IgD-negative memory B cell (primary cell): ENCODE measurements around the gene SLC38A3. TPM values are rescaled to one million over a fixed set of nuclear protein-coding genes. Genes with fewer than 3 reads are reported as not detected.
"Not testable (repeated sequence)": the region's sequence is repeated elsewhere in the genome, so short reads cannot be mapped to it uniquely, and the experiment has no call there.

Source experiments
- H3K27ac Mint-ChIP-seq, 3 donors: one replicate each; pipeline ENCODE4 v1.8.0; 2020 to 2022; ENCODE audit warnings: mild to moderate bottlenecking in 3 of 3, mixed read lengths in 3 of 3, moderate library complexity in 1 of 3
- H3K27me3 Mint-ChIP-seq: one replicate; pipeline ENCODE4 v1.8.0; 2021; ENCODE audit warnings: mixed read lengths
- H3K36me3 Mint-ChIP-seq: one replicate; pipeline ENCODE4 v1.8.0; 2020; ENCODE audit warnings: mild to moderate bottlenecking, mixed read lengths
- H3K4me1 Mint-ChIP-seq, 3 donors: one replicate each; pipeline ENCODE4 v1.8.0; 2020 to 2022; ENCODE audit warnings: mixed read lengths in 3 of 3, mild to moderate bottlenecking in 1 of 3
- H3K4me3 Mint-ChIP-seq, 4 donors: one replicate each; pipeline ENCODE4 v1.8.0; 2020 to 2022; ENCODE audit warnings: mild to moderate bottlenecking in 4 of 4, mixed read lengths in 4 of 4, moderate library complexity in 3 of 4
- H3K9me3 Mint-ChIP-seq, 3 donors: one replicate each; pipeline ENCODE4 v1.8.0; 2020 to 2021; ENCODE audit warnings: mixed read lengths in 3 of 3, mild to moderate bottlenecking in 1 of 3
- polyA plus RNA-seq: library from polyadenylated mRNA; unstranded; fragments of 300-500 nt; fragmentation: Illumina TruSeq; gene quantifications from one replicate; pipeline ENCODE4 v1.2.3, GENCODE V29; 2021

SLC38A3 gene
- polyA plus RNA-seq, 1 donor from 2014 or later = not detected

DNA sequence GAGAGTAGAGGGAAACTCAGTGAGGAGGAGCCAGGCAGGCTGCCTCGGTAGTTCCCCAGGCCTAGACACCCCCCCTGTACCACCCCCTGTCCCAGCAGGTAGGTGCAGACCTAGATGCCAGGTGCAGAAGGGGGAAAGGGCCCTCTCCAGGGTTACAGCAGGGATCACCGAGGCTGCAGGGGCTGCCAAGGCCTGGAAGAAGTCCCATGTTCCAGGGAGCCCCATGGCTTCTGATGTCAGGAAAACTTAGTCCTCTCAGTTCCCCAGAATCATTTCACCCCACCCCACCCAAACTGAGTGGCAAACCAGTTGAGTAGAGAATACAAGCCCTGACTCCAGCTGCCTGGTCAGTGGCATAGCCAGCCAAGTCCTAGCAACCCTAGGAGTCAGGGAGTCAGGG lies 56.4 kb downstream of the SLC38A3 start:
- Mint-ChIP-seq H3K4me3 (no peak overlapping the region), H3K4me1 (peaks cover 0 to 3% (median 3%) of the 10 kb centered on the region in 3 donors), H3K9me3 (no peaks in the 10 kb centered on the region), H3K27ac (no peak overlapping the region), H3K27me3 (no peaks in the 10 kb centered on the region), H3K36me3 (no peaks in the 10 kb centered on the region)

DNA sequence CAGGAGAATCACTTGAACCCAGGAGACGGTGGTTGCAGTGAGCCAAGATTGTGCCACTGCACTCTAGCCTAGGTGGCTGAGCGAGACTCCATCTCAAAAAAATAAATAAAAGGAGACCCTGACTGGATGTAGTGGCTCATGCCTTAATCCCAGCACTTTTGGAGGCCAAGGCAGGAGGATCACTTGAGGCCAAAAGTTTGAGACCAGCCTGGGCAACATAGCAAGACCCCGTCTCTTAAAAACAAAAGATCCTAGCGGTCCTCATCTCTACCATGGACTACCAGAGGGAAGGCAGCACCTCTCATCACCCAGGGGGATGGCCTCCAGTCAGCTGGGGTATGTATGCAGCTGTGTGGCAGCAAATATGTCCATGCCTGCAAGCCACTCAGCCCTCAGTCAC lies 57.1 kb downstream of the SLC38A3 start:
- H3K27ac Mint-ChIP-seq = peak overlapping the region in 1 of 3 donors; percentile 28
- not testable (repeated sequence) for H3K9me3 Mint-ChIP-seq, H3K4me3 Mint-ChIP-seq, H3K27me3 Mint-ChIP-seq, H3K4me1 Mint-ChIP-seq, H3K36me3 Mint-ChIP-seq

DNA sequence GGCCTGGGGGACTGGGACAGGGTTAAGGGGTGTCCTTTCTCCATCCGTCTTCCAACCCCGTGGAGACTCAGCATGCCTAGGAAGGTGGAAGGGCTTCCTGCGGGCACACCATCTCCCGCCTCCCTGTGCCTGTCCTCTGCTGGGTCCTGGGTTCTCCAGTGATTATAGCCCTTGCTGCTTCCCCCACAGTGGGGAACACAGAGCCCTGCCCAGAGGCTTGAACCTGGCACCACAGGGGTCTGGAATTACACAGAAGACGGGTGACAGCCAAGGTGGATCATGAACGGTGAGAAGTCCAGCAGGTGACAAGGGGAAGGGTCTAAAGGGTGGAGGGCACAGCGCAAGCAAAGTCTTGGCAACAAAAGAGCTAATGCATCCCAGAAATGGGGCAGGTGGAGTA lies 57.7 kb downstream of the SLC38A3 start:
- no peak overlapping the region for H3K4me3 Mint-ChIP-seq
- H3K4me1 Mint-ChIP-seq = peaks cover 0 to 3% (median 3%) of the 10 kb centered on the region in 3 donors
- peak overlapping the region in 1 of 3 donors; percentile 28 for H3K27ac Mint-ChIP-seq
- H3K27me3 Mint-ChIP-seq = peaks cover under 1% of the 10 kb centered on the region
- H3K36me3 Mint-ChIP-seq = no peaks in the 10 kb centered on the region
- H3K9me3 Mint-ChIP-seq = no peaks in the 10 kb centered on the region

DNA sequence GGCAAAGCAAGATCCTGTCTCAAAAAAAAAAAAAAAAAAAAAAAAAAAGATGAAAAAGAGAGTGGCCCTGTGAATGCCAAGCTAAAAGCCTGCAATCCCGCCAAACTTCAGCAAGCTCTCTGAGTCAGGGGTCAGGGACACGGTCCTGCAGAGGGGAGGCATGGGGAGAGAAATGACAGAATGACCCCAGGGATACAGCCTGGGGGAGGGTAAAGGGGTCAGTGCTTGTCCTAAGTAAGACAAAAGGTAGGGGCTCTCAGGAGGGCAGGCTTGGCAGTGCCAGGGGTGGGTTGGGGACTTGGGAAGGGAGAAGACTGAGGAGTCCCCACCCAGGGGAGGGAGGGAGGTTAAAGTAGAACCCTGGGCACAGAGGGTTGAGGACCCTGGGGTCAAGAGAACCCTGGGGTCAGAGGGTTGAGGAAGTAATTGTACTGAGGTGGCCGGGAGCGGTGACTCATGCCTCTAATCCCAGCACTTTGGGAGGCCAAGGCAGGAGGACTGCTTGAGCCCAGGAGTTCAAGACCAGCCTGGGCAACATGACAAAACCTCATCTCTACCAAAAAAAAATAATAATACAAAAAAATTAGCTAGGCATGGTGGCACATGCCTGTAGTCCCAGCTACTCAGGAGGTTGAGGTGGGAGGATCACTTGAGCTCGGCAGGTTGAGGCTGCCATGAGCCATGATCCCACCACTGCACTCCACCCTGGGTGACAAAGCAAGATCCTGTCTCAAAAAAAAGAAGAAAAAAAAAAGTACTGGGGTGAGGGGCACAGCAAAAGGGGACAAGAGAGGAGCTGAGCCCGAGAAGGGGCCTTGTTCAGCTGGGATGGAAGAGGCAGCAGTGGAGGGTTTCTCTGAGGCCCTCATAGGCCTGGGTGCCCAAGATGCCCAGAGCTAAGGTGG lies 58.7 kb downstream of the SLC38A3 start:
- no peak overlapping the region for H3K4me3 Mint-ChIP-seq
- peaks cover 2% of the 10 kb centered on the region for H3K27me3 Mint-ChIP-seq
- H3K4me1 Mint-ChIP-seq = peaks cover 0 to 3% (median 3%) of the 10 kb centered on the region in 3 donors
- no peaks in the 10 kb centered on the region for H3K9me3 Mint-ChIP-seq
- H3K27ac Mint-ChIP-seq = peak overlapping the region in 1 of 3 donors; percentile 53
- no peaks in the 10 kb centered on the region for H3K36me3 Mint-ChIP-seq

DNA sequence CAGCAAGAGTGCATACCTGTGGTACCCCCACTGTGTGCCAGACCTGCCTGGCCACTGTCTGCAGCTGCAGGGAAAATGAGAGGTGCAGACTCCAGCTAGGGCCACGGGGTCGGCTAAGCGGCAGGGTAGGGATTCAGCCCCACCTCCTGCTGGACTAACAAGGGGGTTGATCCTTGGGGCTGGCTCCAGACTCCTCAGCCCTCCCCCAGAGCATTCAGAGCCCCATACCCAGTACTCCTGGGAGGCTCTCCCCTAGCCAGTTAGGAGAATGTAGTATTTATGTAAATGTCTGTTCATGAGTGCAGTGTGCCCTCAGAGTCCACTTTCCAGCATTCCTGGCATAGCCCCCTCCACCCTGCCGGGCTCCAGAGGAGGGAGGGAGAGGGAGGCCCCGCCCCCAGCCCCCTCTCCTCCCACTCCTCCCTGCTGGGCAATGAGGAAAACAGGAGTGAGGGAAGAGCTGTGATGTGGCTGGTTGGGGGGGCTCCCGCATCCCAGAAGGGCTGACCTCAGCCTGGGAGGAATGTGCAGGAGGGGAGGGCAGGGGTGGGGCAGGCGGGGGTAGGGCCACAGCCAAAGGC lies 59.4 kb downstream of the SLC38A3 start:
- H3K4me3 Mint-ChIP-seq = no peak overlapping the region
- peaks cover 2% of the 10 kb centered on the region for H3K27me3 Mint-ChIP-seq
- H3K36me3 Mint-ChIP-seq = no peaks in the 10 kb centered on the region
- peak overlapping the region in 1 of 3 donors; percentile 53 for H3K27ac Mint-ChIP-seq
- no peaks in the 10 kb centered on the region for H3K9me3 Mint-ChIP-seq
- H3K4me1 Mint-ChIP-seq = peaks cover 0 to 3% (median 3%) of the 10 kb centered on the region in 3 donors

DNA sequence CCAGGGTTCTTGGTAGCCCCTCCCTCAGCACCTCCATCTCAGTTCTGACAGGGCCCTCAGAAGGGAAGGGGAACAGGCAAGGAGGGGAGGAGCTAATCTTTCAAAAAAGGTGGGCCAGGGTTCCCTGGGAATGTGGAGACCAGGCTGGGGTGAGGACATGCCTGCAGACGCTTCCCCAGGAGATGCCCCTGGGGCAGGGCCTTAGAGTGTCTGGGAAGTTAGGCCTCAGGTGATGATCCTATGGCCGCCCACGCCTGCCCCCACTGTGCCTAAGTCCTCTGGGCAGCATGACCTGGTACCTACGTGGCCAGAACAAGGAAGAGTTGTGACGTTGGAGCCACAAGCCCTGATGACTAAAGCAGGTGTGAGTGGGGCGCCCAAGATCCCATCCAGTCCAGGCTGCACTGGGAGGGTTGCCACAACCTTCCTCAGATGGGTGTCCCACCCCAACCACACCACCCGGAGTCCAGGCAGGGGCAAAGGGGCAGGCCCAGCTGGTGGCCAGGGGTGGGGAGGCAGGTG lies 60.0 kb downstream of the SLC38A3 start:
- Mint-ChIP-seq H3K36me3 (no peaks in the 10 kb centered on the region), H3K9me3 (no peaks in the 10 kb centered on the region), H3K27ac (no peak overlapping the region), H3K27me3 (peaks cover 2% of the 10 kb centered on the region), H3K4me3 (no peak overlapping the region), H3K4me1 (no peaks in the 10 kb centered on the region)

DNA sequence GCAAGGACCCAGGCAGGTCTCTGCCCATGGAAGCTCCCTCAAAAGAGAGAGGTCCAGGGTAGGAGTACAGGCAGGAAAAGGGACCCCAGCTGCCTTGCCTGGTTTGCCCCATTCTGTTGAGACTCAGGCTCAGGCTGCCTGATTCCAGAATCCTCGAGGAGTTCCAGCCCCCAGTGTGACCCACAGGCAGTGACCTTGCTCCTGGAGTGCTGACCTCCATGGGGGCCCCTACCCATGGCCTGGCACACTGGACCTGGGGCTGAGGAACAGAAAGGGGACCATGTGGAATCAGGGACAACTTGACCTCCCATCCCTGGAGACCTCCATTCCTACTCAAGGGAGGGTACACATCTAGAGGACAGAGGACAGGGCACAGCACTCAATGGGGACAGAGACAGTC lies 60.5 kb downstream of the SLC38A3 start:
- H3K9me3 Mint-ChIP-seq = no peaks in the 10 kb centered on the region
- peaks cover 2% of the 10 kb centered on the region for H3K27me3 Mint-ChIP-seq
- no peaks in the 10 kb centered on the region for H3K4me1 Mint-ChIP-seq
- peak overlapping the region in 1 of 3 donors; percentile 35 for H3K27ac Mint-ChIP-seq
- no peak overlapping the region for H3K4me3 Mint-ChIP-seq
- no peaks in the 10 kb centered on the region for H3K36me3 Mint-ChIP-seq

DNA sequence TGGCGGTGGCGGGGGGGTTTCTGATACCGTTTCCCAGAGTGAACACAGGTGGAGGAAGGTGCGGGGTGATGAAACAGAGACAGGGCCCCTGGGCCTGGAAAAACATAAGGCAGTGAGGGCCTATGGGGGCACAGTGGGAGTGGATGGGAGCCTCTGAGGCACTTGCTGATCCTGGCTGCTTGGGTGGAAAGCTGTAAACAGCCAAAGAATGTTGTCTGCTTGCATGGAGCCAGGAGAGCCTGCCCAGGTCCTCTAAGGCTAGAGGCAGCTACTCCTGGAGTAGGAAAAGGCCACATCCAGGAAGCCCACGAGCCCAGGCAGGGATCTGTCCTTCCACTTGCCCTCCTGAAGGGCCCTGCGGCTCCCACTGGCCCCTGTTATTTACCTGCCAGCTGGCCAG lies 60.9 kb downstream of the SLC38A3 start:
- Mint-ChIP-seq H3K4me1 (no peaks in the 10 kb centered on the region), H3K27ac (peak overlapping the region in 1 of 3 donors; percentile 35), H3K27me3 (peaks cover 2% of the 10 kb centered on the region), H3K4me3 (no peak overlapping the region), H3K36me3 (no peaks in the 10 kb centered on the region), H3K9me3 (no peaks in the 10 kb centered on the region)

DNA sequence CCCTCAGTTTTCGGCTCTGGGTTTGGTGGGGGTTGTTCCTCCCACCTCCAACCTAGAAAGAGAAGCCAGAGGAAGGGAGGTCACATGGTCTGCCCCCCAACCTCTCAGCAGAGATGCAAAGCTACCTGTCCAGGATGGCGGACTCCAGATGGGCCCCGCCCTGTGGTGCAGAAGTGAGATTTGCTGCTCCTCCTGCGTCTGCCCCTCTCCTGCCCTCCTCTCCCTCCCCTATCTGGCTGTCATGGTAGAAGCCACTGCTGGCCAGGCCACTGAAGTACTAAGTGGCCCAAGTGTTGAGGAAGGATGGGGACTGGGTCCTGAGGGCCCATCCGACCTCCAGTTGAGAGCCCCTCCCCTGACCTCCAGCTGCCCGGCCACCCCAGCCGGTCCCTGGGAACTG lies 61.8 kb downstream of the SLC38A3 start:
- no peaks in the 10 kb centered on the region for H3K9me3 Mint-ChIP-seq

DNA sequence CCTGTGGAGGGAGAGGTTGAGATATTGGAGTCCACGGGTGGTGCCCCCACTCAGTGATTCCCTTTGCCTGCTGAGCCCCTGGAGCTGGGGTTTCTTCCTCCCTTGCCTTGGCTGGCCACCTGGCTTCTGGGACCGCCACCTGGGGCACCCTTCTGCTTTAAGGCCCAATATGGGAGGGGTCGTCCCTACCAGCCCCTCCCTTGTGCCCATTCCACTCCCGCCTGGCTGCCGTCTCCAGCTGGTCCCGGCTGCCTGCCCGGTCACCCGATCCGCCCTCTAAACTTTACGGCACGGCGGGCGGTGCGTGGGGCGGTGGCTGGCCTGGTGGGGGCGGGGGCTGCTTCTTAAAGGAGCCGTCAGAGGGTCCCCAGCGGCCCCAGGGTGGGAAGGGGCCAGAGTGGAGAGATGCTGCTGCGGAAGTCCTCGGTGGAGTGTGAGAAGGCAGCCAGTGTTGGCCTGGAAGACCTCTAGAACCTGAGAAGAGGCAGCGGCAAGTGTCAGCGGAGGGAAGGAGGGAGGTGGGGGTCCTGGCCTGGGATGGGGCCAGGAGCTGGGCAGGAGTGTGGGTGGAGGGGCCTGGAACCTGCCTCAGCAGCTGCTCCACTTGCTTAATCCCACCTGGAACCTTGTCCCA lies 62.3 kb downstream of the SLC38A3 start:
- Mint-ChIP-seq H3K36me3 (no peaks in the 10 kb centered on the region), H3K27ac (no peak overlapping the region), H3K4me3 (no peak overlapping the region), H3K9me3 (no peaks in the 10 kb centered on the region), H3K4me1 (peaks cover 0 to 4% (median 0%) of the 10 kb centered on the region in 3 donors), H3K27me3 (peaks cover 2% of the 10 kb centered on the region)

More for the DNA sequence above, 61.8 kb downstream of the SLC38A3 start:
- peaks cover 0 to 1% (median 0%) of the 10 kb centered on the region in 3 donors for H3K4me1 Mint-ChIP-seq
- H3K27me3 Mint-ChIP-seq = peaks cover 2% of the 10 kb centered on the region
- no peak overlapping the region for H3K27ac Mint-ChIP-seq
- no peak overlapping the region for H3K4me3 Mint-ChIP-seq
- no peaks in the 10 kb centered on the region for H3K36me3 Mint-ChIP-seq

DNA sequence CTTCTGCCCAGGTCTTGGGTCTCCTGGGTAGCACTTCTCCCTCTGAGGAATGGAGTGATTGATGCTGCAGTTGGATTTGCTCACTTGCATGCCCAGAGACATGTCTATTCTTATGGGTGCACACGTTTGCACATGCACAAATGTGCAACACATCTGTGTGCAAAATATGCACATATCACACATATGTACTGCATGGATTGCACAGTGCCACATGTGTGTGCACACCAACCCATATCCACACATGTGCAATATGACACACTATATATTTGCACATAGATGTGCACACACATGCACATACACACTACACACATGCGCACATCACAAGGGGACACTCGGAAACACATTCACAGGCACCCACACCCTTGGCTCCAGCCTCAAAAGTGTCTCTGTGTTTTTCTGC lies 63.2 kb downstream of the SLC38A3 start:
- Mint-ChIP-seq H3K4me3 (no peak overlapping the region), H3K9me3 (no peaks in the 10 kb centered on the region), H3K27me3 (peaks cover 6% of the 10 kb centered on the region), H3K27ac (no peak overlapping the region), H3K4me1 (peaks cover 4 to 10% (median 5%) of the 10 kb centered on the region in 3 donors), H3K36me3 (no peaks in the 10 kb centered on the region)

DNA sequence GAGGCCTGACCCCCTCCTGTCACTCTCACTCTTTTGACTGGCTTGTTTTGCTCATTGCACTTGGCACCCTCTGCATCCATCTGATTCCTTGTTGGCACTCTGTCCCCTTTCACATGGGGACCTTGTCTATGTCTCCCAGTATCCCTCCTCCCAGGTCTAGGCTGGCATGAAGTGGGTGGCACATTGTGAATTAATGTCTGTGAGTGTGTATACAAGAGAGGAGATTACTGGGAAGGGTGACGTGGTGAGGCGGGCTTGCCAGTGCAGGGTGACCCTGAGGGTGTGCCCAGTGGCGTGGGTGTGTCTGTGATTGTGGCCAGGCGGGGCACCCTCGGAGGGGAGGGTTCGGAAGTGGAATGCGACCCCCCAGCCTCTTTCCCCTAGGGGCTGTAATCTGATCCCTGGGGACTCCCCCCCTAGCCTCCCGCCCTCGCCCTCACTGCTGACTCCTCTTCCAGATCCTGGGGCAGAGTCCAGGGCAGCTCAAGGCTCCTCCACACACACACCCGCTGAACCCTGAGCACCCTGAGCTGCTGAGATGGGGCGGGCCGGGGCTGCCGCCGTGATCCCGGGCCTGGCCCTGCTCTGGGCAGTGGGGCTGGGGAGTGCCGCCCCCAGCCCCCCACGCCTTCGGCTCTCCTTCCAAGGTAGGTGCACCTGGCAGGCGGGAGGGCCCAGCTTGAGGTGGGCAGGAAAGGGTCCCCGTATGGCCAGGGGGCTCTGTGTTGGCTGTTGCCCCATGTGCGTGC lies 63.8 kb downstream of the SLC38A3 start, which contains the start of gene SEMA3B:
Gene SEMA3B, plus strand, starts transcription at position 445 of the 749 bp plus-strand sequence. Its CDS starts 94 bp downstream, at position 539.
- H3K4me3 Mint-ChIP-seq = no peak within 1 kb of the TSS
- H3K27me3 Mint-ChIP-seq = peaks cover 8% of the 10 kb centered on the region
- peak within 1 kb of the TSS in 2 of 3 donors; percentile 25 to 61 for H3K27ac Mint-ChIP-seq

DNA sequence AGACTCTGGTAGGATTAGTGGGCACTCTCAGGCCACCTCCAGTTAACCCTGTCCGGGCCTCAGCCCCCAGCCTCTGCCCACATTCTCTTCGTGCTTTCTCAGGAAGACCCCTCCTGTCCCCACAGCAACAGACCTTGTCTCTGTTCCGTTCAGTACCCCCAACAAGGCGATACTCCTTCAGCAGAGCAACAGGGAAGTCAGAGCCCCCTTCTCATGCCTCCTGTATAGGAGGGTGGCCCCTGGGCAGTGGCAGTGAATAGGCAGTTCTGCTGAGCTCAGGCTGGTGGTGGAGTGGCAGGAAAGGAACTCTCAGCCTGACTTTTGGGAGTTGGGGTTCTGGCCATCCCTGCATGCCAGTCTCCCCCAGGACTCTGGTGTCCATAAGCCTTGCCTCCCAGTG lies 64.4 kb downstream of the SLC38A3 start:
- Mint-ChIP-seq H3K4me3 (no peak overlapping the region), H3K27me3 (peaks cover 13% of the 10 kb centered on the region), H3K4me1 (peaks cover 9 to 15% (median 11%) of the 10 kb centered on the region in 3 donors), H3K27ac (peak overlapping the region in 2 of 3 donors; percentile 25 to 61), H3K36me3 (no peaks in the 10 kb centered on the region), H3K9me3 (no peaks in the 10 kb centered on the region)

More for the DNA sequence above, 63.8 kb downstream of the SLC38A3 start, which contains the start of gene SEMA3B:
- Mint-ChIP-seq H3K36me3 (no peaks in the 10 kb centered on the region), H3K9me3 (no peaks in the 10 kb centered on the region), H3K4me1 (peaks cover 5 to 11% (median 5%) of the 10 kb centered on the region in 3 donors)

DNA sequence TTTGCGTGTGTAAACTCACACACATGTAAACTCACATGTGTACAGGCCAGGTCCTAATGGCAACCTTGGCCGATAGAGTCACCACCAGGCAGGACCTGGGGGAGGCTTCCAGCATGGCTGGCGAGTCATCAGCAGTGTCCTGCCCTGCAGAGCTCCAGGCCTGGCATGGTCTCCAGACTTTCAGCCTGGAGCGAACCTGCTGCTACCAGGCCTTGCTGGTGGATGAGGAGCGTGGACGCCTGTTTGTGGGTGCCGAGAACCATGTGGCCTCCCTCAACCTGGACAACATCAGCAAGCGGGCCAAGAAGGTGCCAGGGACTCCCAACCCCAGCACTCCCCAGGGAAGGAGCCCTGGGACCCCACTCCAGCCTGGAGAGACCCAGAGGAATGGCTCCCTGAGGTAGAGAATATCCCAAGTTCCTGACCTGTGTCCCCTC lies 64.9 kb downstream of the SLC38A3 start:
- H3K4me3 Mint-ChIP-seq = no peak overlapping the region
- H3K36me3 Mint-ChIP-seq = no peaks in the 10 kb centered on the region
- H3K27ac Mint-ChIP-seq = no peak overlapping the region
- no peaks in the 10 kb centered on the region for H3K9me3 Mint-ChIP-seq
- peaks cover 11 to 16% (median 12%) of the 10 kb centered on the region in 3 donors for H3K4me1 Mint-ChIP-seq
- H3K27me3 Mint-ChIP-seq = peaks cover 16% of the 10 kb centered on the region
